ENCODE results near the gene CTSC. TPM values are rescaled to one million over a fixed set of nuclear protein-coding genes. Genes with fewer than 3 reads are reported as not detected.
A peak's percentile ranks its signal among the peaks of the same experiment; 100 is the strongest.
"Not testable (repeated sequence)": the region's sequence is repeated elsewhere in the genome, so short reads cannot be mapped to it uniquely, and the experiment has no call there.

The CTSC gene
- total RNA-seq, 1 donor from 2014 or later = 111 TPM

GRCh38 chr11:88352139-88352538, 14.6 kb upstream of the CTSC start:
- DNase-seq = no peak

- no peak for DNase-seq
These were observed 11.3 kb upstream of the CTSC start for GRCh38 chr11:88348870-88349269.

- no peak for DNase-seq
These were observed 8.4 kb upstream of the CTSC start for GRCh38 chr11:88345949-88346348.

GRCh38 chr11:88345408-88345807, 7.9 kb upstream of the CTSC start:
- no peak for DNase-seq

- no peak for DNase-seq
These were observed 7.3 kb upstream of the CTSC start for GRCh38 chr11:88344869-88345268.

- no peak for DNase-seq
These were observed 4.2 kb upstream of the CTSC start for GRCh38 chr11:88341522-88342251.

GRCh38 chr11:88340366-88340935, 2.9 kb upstream of the CTSC start:
- no peak for DNase-seq

- peak; percentile 65 for DNase-seq
These were observed 592 bp upstream of the CTSC start for GRCh38 chr11:88337987-88338668.

- DNase-seq = no peak
These were observed 2.3 kb downstream of the CTSC start for GRCh38 chr11:88335284-88335683.

GRCh38 chr11:88333862-88334261, 3.7 kb downstream of the CTSC start:
- DNase-seq = peak; percentile 71

GRCh38 chr11:88332851-88333250, 4.7 kb downstream of the CTSC start:
- no peak for DNase-seq

GRCh38 chr11:88330826-88331428, 6.6 kb downstream of the CTSC start:
- DNase-seq = no peak

- no peak for DNase-seq
These were observed 7.8 kb downstream of the CTSC start for GRCh38 chr11:88329563-88330250.

- no peak for DNase-seq
These were observed 9.9 kb downstream of the CTSC start for GRCh38 chr11:88327462-88328143.

GRCh38 chr11:88327061-88327460, 10.5 kb downstream of the CTSC start:
- DNase-seq = no peak

- DNase-seq = no peak
These were observed 11.4 kb downstream of the CTSC start for GRCh38 chr11:88326099-88326498.

GRCh38 chr11:88324562-88325345, 12.8 kb downstream of the CTSC start:
- no peak for DNase-seq

GRCh38 chr11:88322881-88323280, 14.7 kb downstream of the CTSC start:
- not testable (repeated sequence) for DNase-seq

- DNase-seq = not testable (repeated sequence)
These were observed 16.1 kb downstream of the CTSC start for GRCh38 chr11:88321412-88321811.

- peak; percentile 88 for DNase-seq
These were observed 17.4 kb downstream of the CTSC start for GRCh38 chr11:88320149-88320559.

- no peak for DNase-seq
These were observed 19.5 kb downstream of the CTSC start for GRCh38 chr11:88318017-88318416.

Measured in skin of body (tissue), 2 donors.